HepG2 (cell line): ENCODE data around the gene MLC1. TPM values are rescaled to one million over a fixed set of nuclear protein-coding genes. Genes with fewer than 3 reads are reported as not detected.

ENCODE experiments used
- ATAC-seq: fragments of 200-7000 bp; cut with Tn5 transposase; 3 replicates; pipeline ENCODE4 v1.9.1; 2020; ENCODE audit warnings: mild to moderate bottlenecking, moderate library complexity
- BruUV-seq: library from RNA; stranded (reverse); fragments of 400-500 nt; replicated peaks from 2 replicates; lab custom pipeline; 2021; lab: Mats Ljungman, UMichigan
- CTCF ChIA-PET: fragments of 300-600 bp; formaldehyde crosslinking; extraction: SDS; loops from one replicate; lab custom pipeline; 2021; ENCODE audit warnings: low total read pairs, inconsistent platforms, low intra/inter-chr PET ratio; lab: Yijun Ruan, JAX
- POLR2A ChIA-PET: fragments of 350-600 bp; sonication (Branson Sonifier 250); formaldehyde crosslinking; loops from one replicate; lab custom pipeline; 2020; ENCODE audit warnings: antibody characterized with exemption, inconsistent platforms; lab: Yijun Ruan, JAX
- DNase-seq: peaks from one replicate; pipeline ENCODE4 v3.0.0-alpha.2; 2015; ENCODE audit warnings: low spot score
- FAIRE-seq: peaks from 3 replicates; lab custom pipeline; 2011; peaks lifted over from hg19 to GRCh38; lab: Jason Lieb, UNC
- H2AFZ ChIP-seq: one replicate; pipeline ENCODE4 v1.6.1; 2011; ENCODE audit warnings: low read length, inconsistent platforms
- H3K27ac ChIP-seq: fragments of 300-600 bp; 3 replicates; pipeline ENCODE4 v1.8.0; 2011; ENCODE audit warnings: mixed run types, mild to moderate bottlenecking, mixed read lengths, low read length, inconsistent platforms; ENCODE audit not compliant: insufficient read depth; ENCODE audit errors: extremely low read length
- H3K27me3 ChIP-seq, 2 experiments: fragments of 200-600 bp in 1 of 2; 2 replicates in 1 of 2; 3 replicates in 1 of 2; pipeline versions ENCODE4 v1.6.0 to v1.8.0; 2011; ENCODE audit warnings: low read length in 2 of 2, mild to moderate bottlenecking in 2 of 2, moderate library complexity in 2 of 2, inconsistent platforms in 1 of 2; ENCODE audit not compliant: insufficient read depth in 2 of 2, control insufficient read depth in 1 of 2
- H3K36me3 ChIP-seq, 2 experiments: fragments of 200-600 bp in 1 of 2; replicated peaks in 1 of 2; 2 replicates in 1 of 2; 3 replicates in 1 of 2; pipeline versions ENCODE4 v1.5.1 to v1.8.0; 2011; ENCODE audit warnings: low read length in 2 of 2, inconsistent platforms in 1 of 2; ENCODE audit not compliant: insufficient read depth in 2 of 2, control insufficient read depth in 1 of 2
- H3K4me1 ChIP-seq: 2 replicates; pipeline ENCODE4 v1.5.1; 2012; ENCODE audit warnings: low read length, inconsistent platforms; ENCODE audit not compliant: insufficient read depth
- H3K4me2 ChIP-seq: 2 replicates; pipeline ENCODE4 v1.6.0; 2011; ENCODE audit warnings: low read depth, low read length, inconsistent platforms
- H3K4me3 ChIP-seq, 3 experiments: fragments of 200-600 bp in 1 of 3; sonication (generic), shearing (Covaris generic) in 1 of 3; replicated peaks in 1 of 3; 2 replicates each; pipeline ENCODE4 v1.5.1; 2011 to 2016; ENCODE audit warnings: low read length in 3 of 3, inconsistent platforms in 2 of 3, low read depth in 2 of 3, mild to moderate bottlenecking in 2 of 3, control low read depth in 1 of 3, mixed read lengths in 1 of 3; ENCODE audit not compliant: insufficient read depth in 1 of 3
- H3K79me2 ChIP-seq: one replicate; pipeline ENCODE4 v1.6.1; 2011; ENCODE audit warnings: low read length, inconsistent platforms; ENCODE audit not compliant: insufficient read depth
- H3K9ac ChIP-seq: 2 replicates; pipeline ENCODE4 v1.6.0; 2011; ENCODE audit warnings: mild to moderate bottlenecking, low read depth, low read length, inconsistent platforms; ENCODE audit not compliant: insufficient read depth
- H3K9me3 ChIP-seq: 2 replicates; pipeline ENCODE4 v1.5.1; 2012; ENCODE audit warnings: mild to moderate bottlenecking, low read length
- H4K20me1 ChIP-seq: 2 replicates; pipeline ENCODE4 v1.6.0; 2011; ENCODE audit warnings: inconsistent platforms, mild to moderate bottlenecking, low read length, moderate library complexity; ENCODE audit not compliant: insufficient read depth
- FLYWCH1 ChIP-seq: sonication (generic); formaldehyde crosslinking; IDR thresholded peaks from 2 replicates; pipeline ENCODE4 v1.8.1; 2023; ENCODE audit warnings: mild to moderate bottlenecking, missing genetic modification reagents
- GFI1 ChIP-seq: sonication (generic); formaldehyde crosslinking; IDR thresholded peaks from 2 replicates; pipeline ENCODE4 v1.5.0; 2020; ENCODE audit warnings: missing genetic modification reagents, mild to moderate bottlenecking, borderline replicate concordance
- POLR2A ChIP-seq, 2 experiments: IDR thresholded peaks; 2 replicates each; pipeline ENCODE4 v1.6.1; 2011; ENCODE audit warnings: low read depth in 2 of 2, low read length in 2 of 2, mild to moderate bottlenecking in 1 of 2, moderate library complexity in 1 of 2; ENCODE audit not compliant: insufficient read depth in 1 of 2
- RBM22 ChIP-seq: fragments of 200-400 bp; formaldehyde crosslinking; optimal IDR thresholded peaks from 2 replicates; pipeline ENCODE3; 2017; ENCODE audit warnings: mild to moderate bottlenecking, low read length, moderate library complexity
- SMAD9 ChIP-seq: sonication (generic); formaldehyde crosslinking; IDR thresholded peaks from 2 replicates; pipeline ENCODE4 v1.5.1; 2020; ENCODE audit warnings: mild to moderate bottlenecking, missing genetic modification reagents
- SRSF9 ChIP-seq: fragments of 200-400 bp; formaldehyde crosslinking; IDR thresholded peaks from 2 replicates; pipeline ENCODE4 v1.6.1; 2018; ENCODE audit warnings: borderline replicate concordance, mild to moderate bottlenecking, low read depth, low read length; ENCODE audit not compliant: insufficient read depth, poor library complexity, severe bottlenecking
- TERF1 ChIP-seq: sonication (generic); formaldehyde crosslinking; IDR thresholded peaks from 2 replicates; pipeline ENCODE4 v1.8.0; 2022; ENCODE audit warnings: mild to moderate bottlenecking, missing genetic modification reagents, moderate library complexity
- ZFP36L1 ChIP-seq: sonication (generic); formaldehyde crosslinking; IDR thresholded peaks from 2 replicates; pipeline ENCODE4 v1.8.0; 2022; ENCODE audit warnings: mild to moderate bottlenecking, missing genetic modification reagents, moderate library complexity
- WGBS: methylation state at CpG from one replicate; pipeline ENCODE4 v1.1.6; 2017; ENCODE audit warnings: low lambda C conversion rate; 5-methylcytosine and 5-hydroxymethylcytosine counted together
- in situ Hi-C: cut with HindIII; loops from 2 replicates; pipeline ENCODE4 v1.10.0; 2017; ENCODE audit warnings: low pct_unique_long_range_greater_than_20kb; ENCODE audit not compliant: extremely low pct_ligation_motif_present
- intact Hi-C: fragments of 100-400 bp; cut with micrococcal nuclease; formaldehyde crosslinking; loops from one replicate; pipeline ENCODE4 v1.10.0; 2022; ENCODE audit not compliant: unreplicated experiment
- polyA plus RNA-seq, 8 experiments: library from polyadenylated mRNA; depleted of rRNA in 3 of 8; stranded (reverse) in 7 of 8; unstranded in 1 of 8; fragments of >200 nt; fragmentation: Illumina TruSeq in 4 of 8; extraction: Trizol in 4 of 8; gene quantifications; 2 replicates each; pipeline versions ENCODE4 v1.2.1 to v1.2.3, GENCODE V29; 2011 to 2016; ENCODE audit warnings: low read depth in 4 of 8, missing spikeins in 1 of 8, mixed read lengths in 1 of 8; ENCODE audit not compliant: insufficient read depth in 1 of 8
- total RNA-seq, 5 experiments: library from RNA; depleted of rRNA; stranded (reverse); fragments of >200 nt; fragmentation: Illumina TruSeq; extraction: Trizol; gene quantifications; 2 replicates each; pipeline ENCODE4 v1.2.3, GENCODE V29; 2016; ENCODE audit warnings: low read depth in 1 of 5
- TF ChIP-seq, protein P1 (sequence below): sonication (generic); formaldehyde crosslinking; IDR thresholded peaks from 2 replicates; pipeline ENCODE4 v1.8.0; 2022; ENCODE audit warnings: mild to moderate bottlenecking, missing genetic modification reagents, borderline replicate concordance

The MLC1 gene
- total and polyA plus RNA-seq, 2 of the 13 experiments (the other 11 are each of a cell fraction or from before 2014, with no cell fraction given), result not detected

GRCh38 chr22:50111056-50111455 lies 25.8 kb upstream of the MLC1 start:
- peaks cover 11 to 43% of the 10 kb centered on the region in 2 experiments; a peak in 4 of 5 replicates for H3K27me3 ChIP-seq
- 41% methylated on average over 1 of the region's 1 CpG for WGBS
- CTCF ChIA-PET, result no interaction called here
- in situ Hi-C loops (no loop called here), intact Hi-C loops (no loop called here)
- H4K20me1 ChIP-seq, result no peaks in the 10 kb centered on the region
- POLR2A ChIA-PET, result no interaction called here
- no peak for TF ChIP-seq TERF1 (CRISPR knock-in tag)
- TF ChIP-seq FLYWCH1 (CRISPR knock-in tag), result no peak
- TF ChIP-seq, protein P1, sequence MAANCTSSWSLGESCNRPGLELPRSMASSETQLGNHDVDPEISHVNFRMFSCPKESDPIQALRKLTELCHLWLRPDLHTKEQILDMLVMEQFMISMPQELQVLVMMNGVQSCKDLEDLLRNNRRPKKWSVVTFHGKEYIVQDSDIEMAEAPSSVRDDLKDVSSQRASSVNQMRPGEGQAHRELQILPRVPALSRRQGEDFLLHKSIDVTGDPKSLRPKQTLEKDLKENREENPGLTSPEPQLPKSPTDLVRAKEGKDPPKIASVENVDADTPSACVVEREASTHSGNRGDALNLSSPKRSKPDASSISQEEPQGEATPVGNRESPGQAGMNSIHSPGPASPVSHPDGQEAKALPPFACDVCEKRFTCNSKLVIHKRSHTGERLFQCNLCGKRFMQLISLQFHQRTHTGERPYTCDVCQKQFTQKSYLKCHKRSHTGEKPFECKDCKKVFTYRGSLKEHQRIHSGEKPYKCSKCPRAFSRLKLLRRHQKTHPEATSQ (CRISPR knock-in tag), result no peak
- no peak for TF ChIP-seq GFI1 (CRISPR knock-in tag)
- no peak for TF ChIP-seq SMAD9 (CRISPR knock-in tag)
- no peak for TF ChIP-seq SRSF9
- TF ChIP-seq POLR2A (IDR thresholded peaks at IDR 0.05; ENCODE audit: insufficient read depth in 1 of 2, low read depth in 2 of 2, low read length in 2 of 2), result no peak
- TF ChIP-seq RBM22, result no peak
- TF ChIP-seq ZFP36L1, result no peak
- H3K4me1 ChIP-seq, result peaks cover 6% of the 10 kb centered on the region
- H3K4me3 ChIP-seq, result no peak overlapping the region
- no peak overlapping the region for H2AFZ ChIP-seq
- BruUV-seq, result no TSS peak
- H3K36me3 ChIP-seq, result no peaks in the 10 kb centered on the region
- H3K9me3 ChIP-seq, result no peaks in the 10 kb centered on the region
- no peak overlapping the region for H3K4me2 ChIP-seq
- DNase-seq (no peak), FAIRE-seq (no peak), ATAC-seq (no peak)
- no peak overlapping the region for H3K9ac ChIP-seq
- no peak overlapping the region for H3K27ac ChIP-seq
- H3K79me2 ChIP-seq, result no peaks in the 10 kb centered on the region
